OCI-LY1 (cell line): ENCODE results near the gene MS4A12.

Source experiments
- EZH2 ChIP-seq: fragments of 200-600 bp; sonication (generic), shearing (Covaris generic); IDR thresholded peaks from 2 replicates; pipeline ENCODE4 v1.8.0; 2017; ENCODE audit warnings: borderline replicate concordance, mixed run types, mild to moderate bottlenecking, antibody characterized with exemption, low read length, moderate library complexity, mixed read lengths
- TF ChIP-seq, protein P1 (sequence below): fragments of 200-600 bp; sonication (generic), shearing (Covaris generic); IDR thresholded peaks from 2 replicates; pipeline ENCODE4 v1.5.1; 2017; ENCODE audit warnings: mild to moderate bottlenecking, antibody characterized with exemption, low read length, moderate library complexity, mixed read lengths

DNA sequence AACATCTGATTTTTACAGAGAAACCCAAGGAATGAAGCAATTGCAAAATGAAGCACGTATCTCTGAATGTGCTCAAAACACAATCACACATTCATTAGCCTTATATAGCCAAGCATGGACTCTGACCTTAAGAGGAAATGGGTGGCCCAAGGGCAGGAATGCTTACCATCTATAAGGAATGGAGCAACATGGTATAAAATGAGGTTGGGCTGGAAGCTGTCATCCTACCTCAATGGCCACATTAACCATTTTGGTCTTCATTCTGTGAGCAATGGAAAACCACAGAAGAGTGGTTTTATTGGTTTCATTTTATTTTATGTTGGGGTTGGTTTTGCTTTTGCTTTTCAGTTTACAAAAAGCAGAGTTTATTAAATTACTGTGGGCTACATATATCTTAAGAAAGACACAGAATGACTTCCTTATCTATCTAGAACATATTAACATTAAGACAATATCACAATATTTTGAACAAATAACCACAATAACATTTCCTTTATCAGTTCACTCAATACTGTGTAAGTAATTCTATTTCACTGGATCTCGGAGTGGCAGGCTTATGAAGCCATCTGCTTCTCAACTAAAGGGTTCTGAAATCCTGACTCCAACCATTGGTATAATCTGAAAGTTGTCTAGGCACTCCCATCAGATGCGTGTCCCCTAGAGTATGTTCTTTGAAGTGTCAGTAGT, 11.8 kb downstream of the MS4A12 start:
- TF ChIP-seq, protein P1, sequence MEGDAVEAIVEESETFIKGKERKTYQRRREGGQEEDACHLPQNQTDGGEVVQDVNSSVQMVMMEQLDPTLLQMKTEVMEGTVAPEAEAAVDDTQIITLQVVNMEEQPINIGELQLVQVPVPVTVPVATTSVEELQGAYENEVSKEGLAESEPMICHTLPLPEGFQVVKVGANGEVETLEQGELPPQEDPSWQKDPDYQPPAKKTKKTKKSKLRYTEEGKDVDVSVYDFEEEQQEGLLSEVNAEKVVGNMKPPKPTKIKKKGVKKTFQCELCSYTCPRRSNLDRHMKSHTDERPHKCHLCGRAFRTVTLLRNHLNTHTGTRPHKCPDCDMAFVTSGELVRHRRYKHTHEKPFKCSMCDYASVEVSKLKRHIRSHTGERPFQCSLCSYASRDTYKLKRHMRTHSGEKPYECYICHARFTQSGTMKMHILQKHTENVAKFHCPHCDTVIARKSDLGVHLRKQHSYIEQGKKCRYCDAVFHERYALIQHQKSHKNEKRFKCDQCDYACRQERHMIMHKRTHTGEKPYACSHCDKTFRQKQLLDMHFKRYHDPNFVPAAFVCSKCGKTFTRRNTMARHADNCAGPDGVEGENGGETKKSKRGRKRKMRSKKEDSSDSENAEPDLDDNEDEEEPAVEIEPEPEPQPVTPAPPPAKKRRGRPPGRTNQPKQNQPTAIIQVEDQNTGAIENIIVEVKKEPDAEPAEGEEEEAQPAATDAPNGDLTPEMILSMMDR = no peak
- no peak for TF ChIP-seq EZH2
